Endothelial cell of coronary artery (primary cell): ENCODE measurements around the gene WDR20. TPM values are rescaled to one million over a fixed set of nuclear protein-coding genes. Genes with fewer than 3 reads are reported as not detected.

ENCODE experiments used
- total RNA-seq: library from RNA; depleted of rRNA; stranded (reverse); fragments of >200 nt; gene quantifications from 2 replicates; pipeline ENCODE4 v1.2.3, GENCODE V29; 2014

The WDR20 gene
- 13.6 and 15.8 TPM in 2 replicates for total RNA-seq

GRCh38 chr14:102139286-102140026 lies at the start of gene WDR20:
WDR20 (plus strand) TSS chr14:102139897; CDS start chr14:102139924, 27 bp downstream.

Other genes starting within 250 kb of the WDR20 start
- gene DYNC1H1, start 175.3 kb upstream of the WDR20 start, total RNA-seq, result 471 and 702 TPM in 2 replicates
- 310 and 322 TPM in 2 replicates for gene HSP90AA1, start 52.9 kb upstream of the WDR20 start, total RNA-seq
- gene MOK, start 165.3 kb downstream of the WDR20 start, total RNA-seq, result 2.6 and 10.1 TPM in 2 replicates
- 6.7 and 7.7 TPM in 2 replicates for gene ZNF839, start 179.8 kb downstream of the WDR20 start, total RNA-seq
- gene CINP, start 223.0 kb downstream of the WDR20 start, total RNA-seq, result 46.2 and 47.7 TPM in 2 replicates
- 9.5 and 11.5 TPM in 2 replicates for gene TECPR2, start 223.0 kb downstream of the WDR20 start, total RNA-seq